GM19023 (cell line): Measurements from ENCODE around the gene MED27.

ENCODE experiments used
- ATAC-seq: cut with Tn5 transposase; IDR thresholded peaks from one replicate; pipeline ENCODE4 v1.9.1; 2021; ENCODE audit warnings: mild to moderate bottlenecking, moderate library complexity; ENCODE audit not compliant: unreplicated experiment

MED27 gene

DNA sequence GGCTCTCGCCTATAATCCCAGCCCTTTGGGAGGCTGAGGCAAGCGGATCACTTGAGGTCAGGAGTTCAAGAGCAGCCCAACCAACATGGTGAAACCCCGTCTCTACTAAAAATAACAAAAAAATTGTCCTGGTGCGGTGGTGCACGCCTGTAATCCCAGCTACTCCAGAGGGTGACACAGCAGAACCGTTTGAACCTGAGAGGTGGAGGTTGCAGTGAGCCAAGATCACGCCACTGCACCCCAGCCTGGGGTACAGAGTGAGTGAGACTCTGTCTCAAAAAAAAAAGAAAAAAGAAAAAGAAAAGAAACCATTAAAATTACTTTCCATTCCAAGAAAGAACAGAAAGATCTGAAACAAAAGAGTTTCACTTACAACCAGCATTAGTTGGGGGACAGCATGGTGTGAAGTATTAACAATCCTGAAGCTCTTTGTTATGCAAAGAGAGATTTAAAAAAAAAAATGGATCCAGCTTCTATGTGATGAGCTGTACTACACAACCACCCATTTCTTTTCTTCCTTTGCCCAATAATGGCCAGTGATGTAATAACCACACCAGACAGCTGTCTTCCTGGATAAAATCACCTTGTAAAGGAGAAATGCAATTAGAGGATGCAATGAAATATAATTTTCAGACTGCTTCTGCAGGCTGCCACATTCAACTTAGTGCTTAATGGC is 76.9 kb downstream of the MED27 start:
- ATAC-seq = no peak

DNA sequence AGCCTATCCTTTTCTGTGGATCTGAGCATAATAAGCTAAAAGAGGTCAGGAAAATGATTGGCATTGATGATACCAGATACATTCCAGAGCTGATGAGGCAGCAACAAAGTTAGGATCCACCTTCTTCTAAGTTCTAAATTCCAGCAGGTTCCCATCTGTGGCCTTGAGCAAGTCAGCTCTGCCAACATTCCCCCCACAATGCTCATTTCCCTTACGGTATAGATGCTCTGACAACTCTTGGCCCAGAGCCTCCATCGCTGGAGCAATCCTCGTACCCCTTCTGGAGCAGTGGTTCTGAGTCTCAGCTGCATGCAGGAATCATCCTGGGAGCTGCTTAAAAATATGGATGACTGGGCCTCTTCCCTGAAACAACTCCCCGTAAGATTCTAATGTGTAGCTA is 78.1 kb downstream of the MED27 start:
- no peak for ATAC-seq

DNA sequence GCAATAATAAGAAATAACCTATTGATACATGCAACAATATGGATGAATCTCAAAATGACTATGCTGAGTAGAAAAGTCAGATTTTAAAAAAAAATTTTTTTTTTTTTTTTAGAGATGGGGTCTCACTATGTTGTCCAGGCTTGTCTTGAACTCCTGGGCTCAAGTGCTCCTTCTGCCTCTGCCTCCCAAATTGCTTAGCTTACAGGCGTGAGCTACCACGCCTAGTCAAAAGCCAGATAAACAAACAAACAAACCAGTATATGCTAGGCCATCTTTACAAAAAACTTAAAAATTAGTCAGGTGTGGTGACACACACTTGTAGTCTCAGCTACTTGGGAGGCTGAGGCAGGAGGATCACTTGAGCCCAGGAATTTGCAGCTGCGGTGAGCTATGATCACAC is 79.0 kb downstream of the MED27 start:
- ATAC-seq = no peak

DNA sequence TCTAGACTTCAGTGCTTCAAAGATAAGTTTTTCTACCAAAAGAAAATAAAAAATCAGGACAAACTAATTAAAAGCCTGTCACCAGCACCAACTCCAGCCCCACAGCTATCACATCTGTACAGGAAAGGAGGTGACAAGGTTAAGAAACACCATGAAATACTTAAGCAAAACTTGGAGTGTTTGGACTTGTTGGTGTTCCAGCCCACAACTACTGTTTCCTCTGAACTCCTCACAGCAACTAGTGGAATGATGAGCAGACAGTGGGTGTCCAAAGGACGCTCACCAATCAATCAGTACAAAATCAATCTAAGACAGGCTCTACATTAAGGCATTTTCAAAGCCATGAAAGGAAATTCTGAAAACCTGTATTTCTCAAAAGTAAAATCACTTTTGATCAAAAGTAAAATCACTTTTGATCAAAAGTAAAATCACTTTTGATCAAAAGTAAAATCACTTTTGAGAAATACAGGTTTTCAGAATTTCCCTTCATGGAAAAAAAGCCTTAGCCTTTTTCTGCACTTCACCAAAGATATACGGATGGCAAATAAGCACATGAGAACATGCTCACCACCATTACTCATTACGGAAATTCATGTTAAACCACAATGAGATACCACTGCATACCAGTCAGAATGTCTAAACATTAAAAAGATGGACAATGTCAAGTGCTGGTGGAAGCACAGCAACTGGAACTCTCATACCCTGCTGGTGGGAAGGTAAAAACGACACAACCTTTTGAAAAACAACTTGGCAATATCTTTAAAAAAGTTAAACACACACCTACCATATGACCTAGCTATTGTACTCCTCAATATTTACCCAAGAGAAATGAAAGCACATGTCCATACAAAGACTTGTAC is 79.7 kb downstream of the MED27 start:
- ATAC-seq = no peak

DNA sequence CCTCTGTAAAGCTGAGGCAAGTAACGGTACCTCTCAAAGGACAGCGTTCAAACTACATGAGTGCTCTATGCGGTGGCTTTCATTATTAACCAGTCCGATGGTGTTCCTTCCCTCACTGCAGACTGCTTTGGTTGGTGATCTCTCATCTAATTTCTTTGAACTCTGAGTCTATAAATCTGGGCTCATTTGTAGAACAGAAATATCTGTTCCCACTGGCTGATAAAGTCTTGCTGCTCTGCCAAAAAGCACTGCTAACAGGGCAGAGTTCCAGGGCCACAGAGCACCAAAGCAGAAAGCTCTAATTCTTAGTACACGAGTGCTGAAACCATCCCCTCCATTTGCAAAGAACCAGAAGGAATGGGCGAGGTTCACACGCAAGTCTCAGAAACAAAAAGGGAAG is 81.9 kb downstream of the MED27 start:
- no peak for ATAC-seq

DNA sequence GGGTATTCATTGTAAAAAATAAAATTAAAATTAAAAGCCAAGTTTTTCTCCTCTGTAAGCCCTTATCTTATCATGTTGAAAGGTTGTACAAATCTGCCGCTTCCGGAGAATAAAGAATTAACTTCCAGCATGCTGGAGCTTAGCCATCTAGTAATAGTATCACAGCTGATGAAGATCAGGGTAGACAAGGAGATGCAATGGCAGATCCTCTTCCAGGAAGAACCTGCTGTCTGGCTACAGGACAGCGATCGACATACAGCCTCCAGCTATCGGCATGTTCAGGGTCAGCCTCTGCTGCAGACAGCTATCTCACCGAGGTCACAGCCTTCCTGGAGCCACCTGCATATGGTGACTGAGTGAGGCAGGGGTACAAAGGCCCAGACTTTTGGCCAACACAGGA is 82.6 kb downstream of the MED27 start:
- ATAC-seq = no peak

DNA sequence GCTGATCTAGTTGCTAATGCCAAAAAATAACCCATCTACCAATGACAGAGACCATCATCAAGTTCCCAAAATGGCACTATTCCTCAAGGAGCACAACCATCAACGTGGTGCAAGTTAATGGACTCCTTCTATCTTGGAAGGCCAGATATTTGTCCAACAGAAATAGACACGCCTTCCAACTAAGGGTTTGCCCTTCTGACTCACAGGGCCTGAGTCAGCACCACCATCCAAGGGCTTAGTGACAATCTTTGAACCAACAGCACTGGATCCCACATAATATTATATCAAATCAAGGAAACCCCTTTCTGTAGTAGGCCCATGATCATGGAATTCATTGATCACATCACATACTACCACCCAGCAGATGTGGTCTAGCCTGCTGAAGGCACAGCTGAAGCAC is 84.3 kb downstream of the MED27 start:
- no peak for ATAC-seq

DNA sequence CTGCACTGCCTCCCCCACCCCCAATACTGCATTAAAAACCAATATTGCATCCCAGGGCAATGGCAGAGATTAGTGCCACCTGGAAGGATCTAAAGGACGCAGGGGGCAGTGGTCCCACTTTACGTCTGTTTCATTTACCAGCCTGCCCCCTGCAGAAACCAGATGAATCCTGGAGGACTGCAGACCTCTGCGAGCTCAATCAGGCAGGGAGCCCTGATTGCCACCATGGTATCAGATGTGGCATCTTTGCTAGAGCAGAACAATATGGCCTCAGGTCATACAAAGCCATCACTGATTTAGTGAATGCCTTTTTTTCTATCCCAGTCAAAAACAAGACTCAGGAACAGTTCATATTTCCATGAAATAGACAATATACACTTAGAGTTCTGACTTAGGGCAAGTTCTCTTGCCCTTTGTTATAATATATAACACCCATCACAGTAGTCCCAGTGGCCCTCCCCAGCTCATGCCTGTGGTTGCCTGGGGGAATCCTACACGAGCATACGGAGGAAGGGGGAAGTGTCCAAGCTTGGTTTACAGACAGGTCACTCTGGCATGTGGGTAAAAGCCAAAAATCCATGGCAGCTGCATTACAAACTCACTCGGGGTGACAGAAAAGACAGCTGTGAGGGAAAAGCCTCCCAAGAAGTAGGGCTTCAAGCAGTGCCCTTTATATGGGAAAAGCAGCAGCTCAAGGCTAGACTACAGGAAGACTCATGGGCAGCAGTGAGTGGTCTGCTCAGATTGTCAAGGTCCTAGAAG is 85.1 kb downstream of the MED27 start:
- no peak for ATAC-seq

DNA sequence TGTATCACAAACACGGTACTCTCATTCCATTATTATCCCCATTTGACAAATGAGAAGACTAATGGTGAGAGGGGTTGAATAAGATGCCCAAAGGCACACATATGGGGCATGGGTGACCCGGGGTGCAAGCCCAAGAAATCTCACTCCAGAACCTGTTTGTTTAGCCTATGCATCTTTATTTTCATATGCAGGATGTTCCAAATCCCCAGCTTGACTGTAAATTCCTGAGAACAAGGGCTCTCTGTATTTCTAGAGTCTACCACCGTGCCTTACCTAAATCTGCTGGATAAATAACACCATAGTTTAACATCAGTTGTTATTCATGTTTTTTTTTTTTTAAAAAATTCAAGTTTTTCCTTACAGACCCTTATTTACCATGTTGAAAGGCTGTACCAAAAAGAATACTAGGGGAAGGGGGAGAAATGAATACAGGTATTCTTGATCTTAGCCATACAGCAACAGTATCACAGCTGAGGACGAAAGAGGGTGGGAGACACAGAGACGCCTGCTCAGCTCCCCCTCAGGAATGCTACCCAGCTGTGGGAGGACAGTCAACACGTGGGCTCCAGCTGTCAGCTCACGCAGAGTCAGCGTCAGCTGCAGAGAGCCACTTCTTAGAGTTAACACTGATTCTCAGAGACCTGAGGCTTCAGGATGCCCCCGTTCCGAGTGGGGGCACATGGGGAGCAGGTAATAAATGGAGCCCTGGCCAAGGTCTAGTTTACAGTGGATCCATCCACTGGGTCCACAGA is 86.6 kb downstream of the MED27 start:
- ATAC-seq = no peak

DNA sequence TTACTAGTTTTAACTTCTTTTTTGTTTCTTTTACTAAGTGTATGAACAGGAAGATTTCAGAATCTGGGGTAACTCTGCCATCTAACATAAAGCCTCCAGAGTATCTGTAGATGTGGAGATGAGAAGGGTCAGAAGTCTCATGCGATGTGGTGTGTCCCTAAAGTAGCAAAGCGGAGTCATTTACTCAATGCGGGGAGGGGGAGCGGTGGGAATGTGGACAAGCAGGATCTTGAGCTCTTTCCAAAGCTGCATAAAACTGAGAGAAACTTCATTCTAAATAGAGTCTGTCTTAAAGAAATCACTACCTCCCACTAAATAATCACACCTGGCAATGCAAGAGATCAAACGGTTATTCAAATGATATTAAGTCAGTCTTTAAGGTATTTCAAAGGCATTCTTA is 92.4 kb downstream of the MED27 start:
- ATAC-seq = no peak

DNA sequence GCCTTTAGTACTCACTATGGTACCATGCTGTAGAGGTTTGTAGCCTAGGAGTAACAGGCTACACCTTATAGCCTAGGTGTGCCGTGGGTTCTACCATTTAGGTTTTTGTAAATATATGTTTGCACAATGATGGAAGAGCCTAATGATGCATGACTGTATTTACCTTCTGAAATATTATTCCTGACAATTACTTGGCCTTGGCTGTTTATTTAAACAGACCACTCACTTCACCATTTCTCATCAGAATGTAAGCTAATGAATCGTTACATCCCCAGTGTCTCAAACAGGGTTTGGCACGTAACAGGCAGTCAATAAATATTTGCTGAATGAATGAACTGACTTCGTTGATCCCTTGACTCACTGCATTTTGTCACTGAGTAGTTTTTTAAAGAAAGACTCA is 93.1 kb downstream of the MED27 start:
- no peak for ATAC-seq

DNA sequence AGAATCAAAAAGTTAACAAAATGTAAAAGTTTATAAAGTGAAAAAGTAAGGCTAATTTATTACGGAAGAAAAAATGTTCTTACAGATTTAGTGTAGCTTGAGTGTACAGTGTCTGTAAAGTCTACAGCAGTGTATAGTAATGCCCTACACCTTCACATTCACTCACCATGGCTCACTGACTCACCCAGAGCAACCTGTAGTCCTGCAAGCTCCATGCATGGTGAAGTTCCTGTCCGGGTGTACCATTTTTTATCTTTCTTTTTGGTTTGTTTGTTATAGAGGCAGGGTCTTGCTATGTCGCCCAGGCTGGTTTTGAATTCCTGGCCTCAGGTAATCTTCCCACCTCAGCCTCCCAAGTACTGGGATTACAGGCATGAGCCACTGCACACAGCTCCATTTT is 93.6 kb downstream of the MED27 start:
- no peak for ATAC-seq

DNA sequence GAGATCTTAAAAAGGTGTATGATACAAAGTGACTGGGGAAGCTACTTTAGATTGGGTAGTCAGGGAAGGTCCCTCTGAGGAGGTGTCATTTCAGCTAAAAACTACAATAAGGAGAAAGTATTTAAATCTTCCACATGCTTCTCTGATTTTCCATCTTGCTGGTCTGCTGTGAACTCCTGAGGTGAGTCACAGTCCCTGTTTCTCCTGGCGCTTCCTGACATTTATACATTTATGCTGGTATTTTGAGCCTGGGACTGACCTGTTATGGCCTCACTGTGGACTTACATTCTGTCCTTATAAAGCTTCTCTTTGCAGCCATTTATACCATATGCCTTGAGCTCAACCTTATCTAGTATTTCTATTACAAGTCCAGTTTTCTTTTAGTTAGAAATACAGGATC is 95.1 kb downstream of the MED27 start:
- ATAC-seq = no peak

DNA sequence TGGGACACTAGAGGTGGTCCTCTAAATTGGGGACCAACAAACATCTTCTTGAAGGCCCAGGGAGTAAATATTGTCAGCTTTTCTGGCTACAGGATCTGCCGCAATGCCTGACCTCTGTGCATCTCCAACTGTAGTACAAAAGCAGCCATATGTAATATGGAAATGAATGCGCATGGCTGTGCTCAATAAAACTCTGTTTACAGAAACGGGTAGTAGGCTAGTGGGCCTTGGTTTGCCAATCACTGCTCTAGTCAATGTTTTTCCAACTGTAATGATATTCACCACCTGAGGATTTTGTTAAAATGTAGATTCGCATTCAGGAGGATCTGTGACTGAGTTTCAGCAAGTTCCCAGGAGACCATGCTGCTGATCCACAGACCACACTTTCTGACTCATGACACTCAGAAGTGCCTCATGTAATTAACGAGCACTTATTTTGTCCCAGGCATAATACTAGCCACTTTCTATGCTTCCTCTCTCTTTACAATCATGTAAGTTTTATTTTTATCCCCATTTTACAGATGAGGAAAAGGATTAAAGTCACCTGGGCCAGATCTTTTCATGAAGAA is 96.9 kb downstream of the MED27 start:
- ATAC-seq = no peak

DNA sequence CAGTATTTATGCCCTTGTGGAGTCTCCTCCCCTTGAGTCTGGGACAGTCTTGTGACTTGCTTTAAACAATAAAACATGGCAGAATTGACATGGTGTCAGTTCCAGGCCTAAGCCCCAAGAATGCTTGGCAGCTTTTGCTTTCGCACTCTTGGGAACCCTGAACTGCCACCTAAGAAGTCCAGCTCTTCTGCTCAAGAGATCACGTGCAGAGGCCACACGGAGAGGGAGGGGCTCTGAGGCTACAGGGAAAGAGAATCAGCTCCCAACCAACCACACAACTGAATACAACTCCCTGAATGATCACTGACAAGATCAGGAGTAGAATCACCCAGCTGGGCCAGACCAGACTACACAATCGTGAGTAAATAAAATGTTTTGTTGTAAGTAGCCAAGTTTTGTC is 97.6 kb downstream of the MED27 start:
- ATAC-seq = no peak

DNA sequence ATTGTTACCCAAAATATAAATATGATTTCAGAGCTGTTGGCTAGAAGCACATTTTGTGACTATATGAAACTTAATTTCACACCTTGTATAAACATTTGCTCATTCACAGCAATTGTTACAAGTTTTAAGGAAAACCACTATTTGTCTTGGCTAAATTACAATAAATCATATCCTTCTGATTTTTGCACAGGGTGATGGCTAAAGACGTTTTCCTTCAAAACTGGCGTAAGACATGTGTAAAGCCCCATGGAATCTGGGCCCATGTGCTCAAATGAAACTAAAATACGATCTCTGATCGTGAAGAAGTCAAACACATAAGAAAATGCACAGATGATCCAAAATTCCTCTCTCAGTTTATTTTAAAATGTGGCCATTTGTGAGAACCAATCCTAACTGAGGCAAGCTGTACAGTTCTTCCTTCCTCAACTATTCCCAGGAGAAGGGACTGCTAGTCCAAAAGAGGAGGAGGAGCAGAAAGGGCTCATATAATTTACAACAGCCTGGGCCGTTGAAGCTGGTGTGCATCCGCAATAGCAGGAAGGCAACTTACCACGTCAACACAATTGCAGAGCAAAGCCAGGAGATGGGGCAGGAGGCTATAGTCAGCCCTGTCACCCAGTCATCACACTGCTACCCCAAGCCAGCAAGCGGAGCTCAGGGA is 98.4 kb downstream of the MED27 start:
- ATAC-seq = no peak

DNA sequence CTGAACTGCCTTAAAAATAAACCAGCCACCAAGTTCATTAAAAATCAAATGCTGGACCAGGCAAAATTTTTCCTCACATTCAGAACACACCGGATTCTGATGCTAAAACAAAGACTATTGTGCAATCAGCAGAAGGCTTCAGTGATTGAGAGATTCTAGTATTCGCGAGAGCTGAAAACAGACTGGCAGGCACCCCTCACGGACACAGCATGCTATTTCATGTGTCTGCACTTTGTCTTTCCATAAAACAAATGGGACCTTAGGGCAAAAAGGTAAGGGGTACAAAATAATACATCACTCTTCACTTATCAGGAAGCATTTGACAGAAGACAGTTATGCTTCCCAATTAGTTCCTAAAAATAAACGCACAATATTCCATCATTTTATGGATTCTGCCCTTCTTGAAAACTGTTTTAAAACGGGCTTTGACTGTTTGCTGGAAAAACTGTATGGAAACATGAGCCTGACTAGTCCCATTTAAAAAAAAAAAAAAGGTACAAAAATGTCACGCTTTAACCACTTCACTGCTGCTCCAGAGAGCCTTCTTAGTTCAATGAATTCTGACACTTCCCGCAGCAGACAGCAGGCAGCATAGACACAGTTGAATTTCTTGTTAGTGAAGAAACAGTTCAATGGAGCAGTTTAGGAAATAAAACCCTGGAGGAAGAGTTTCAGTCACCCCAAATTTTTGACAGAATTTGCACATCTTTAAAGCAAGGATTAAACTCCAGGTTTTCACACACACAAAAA is 99.2 kb downstream of the MED27 start:
- no peak for ATAC-seq

DNA sequence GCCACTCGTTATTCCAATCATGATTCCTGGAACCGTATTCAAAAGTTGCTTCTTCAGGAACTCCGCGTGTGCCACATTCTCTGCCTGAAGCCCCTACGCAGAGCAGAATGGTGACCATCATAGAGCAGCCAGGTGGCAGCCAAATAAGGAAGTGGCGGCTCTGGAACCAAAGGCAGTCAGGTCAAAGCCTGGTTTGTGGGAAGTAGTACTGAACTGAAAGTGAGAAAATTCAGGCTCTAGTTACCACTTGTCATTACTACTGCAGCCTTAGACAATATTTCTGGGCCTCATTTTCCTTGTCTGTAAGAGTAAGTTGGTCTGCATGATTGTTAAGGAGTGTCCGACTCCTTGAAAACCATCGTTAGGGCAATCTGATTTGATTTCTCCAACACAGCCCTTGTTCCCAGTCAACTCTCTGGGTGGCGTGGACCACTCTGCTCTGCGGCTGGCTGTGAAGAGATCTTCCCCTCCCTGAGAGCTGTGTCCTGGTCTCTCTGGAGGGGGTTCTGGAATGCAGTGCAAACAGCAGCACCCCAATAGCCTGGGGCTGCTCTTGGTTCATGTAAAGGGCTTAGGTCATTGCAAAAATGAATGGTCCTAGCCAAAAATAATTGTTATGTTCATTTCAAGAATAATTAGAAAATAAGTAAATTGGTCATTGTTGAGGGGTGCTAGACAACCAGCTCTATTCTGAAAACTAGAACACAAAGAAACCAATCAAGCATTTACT is 102.4 kb downstream of the MED27 start:
- no peak for ATAC-seq
